Kidney (tissue), 14 donors: ENCODE data around the gene CABP7. TPM values are rescaled to one million over a fixed set of nuclear protein-coding genes. Genes with fewer than 3 reads are reported as not detected.

Experiments used
- DNase-seq, 5 donors: peaks; one replicate each; pipeline ENCODE4 v3.0.0-alpha.2; 2013 to 2020
- FAIRE-seq: peaks from 2 replicates; lab custom pipeline; 2012; peaks lifted over from hg19 to GRCh38; lab: Jason Lieb, UNC
- H3K27ac ChIP-seq, 2 donors: one replicate each; pipeline ENCODE4 v1.7.0; 2013; ENCODE audit warnings: low read depth in 2 of 2, low read length in 2 of 2, inconsistent platforms in 1 of 2
- H3K27me3 ChIP-seq: one replicate; pipeline ENCODE4 v1.7.1; 2013; ENCODE audit warnings: low read length, inconsistent platforms; ENCODE audit not compliant: control insufficient read depth, insufficient read depth
- H3K36me3 ChIP-seq, 3 donors: one replicate each; pipeline versions ENCODE4 v1.7.0 to v1.7.1; 2013; ENCODE audit warnings: low read length in 3 of 3, control low read depth in 1 of 3, inconsistent platforms in 1 of 3; ENCODE audit not compliant: insufficient read depth in 3 of 3, control insufficient read depth in 2 of 3
- H3K4me1 ChIP-seq, 3 donors: one replicate each; pipeline versions ENCODE4 v1.7.0 to v1.7.1; 2013; ENCODE audit warnings: low read length in 3 of 3, inconsistent platforms in 1 of 3, low read depth in 1 of 3; ENCODE audit not compliant: control insufficient read depth in 2 of 3, insufficient read depth in 2 of 3
- H3K4me3 ChIP-seq, 3 donors: one replicate each; pipeline versions ENCODE4 v1.7.0 to v1.8.1; 2013; ENCODE audit warnings: low read length in 3 of 3, control low read depth in 1 of 3, inconsistent platforms in 1 of 3
- H3K9ac ChIP-seq, 3 donors: one replicate each; pipeline versions ENCODE4 v1.7.0 to v1.7.1; 2013; ENCODE audit warnings: low read length in 3 of 3, control low read depth in 1 of 3, inconsistent platforms in 1 of 3
- H3K9me3 ChIP-seq, 3 donors: one replicate each; pipeline versions ENCODE4 v1.7.0 to v1.7.1; 2013; ENCODE audit warnings: low read length in 3 of 3, control low read depth in 1 of 3, inconsistent platforms in 1 of 3; ENCODE audit not compliant: control insufficient read depth in 2 of 3, insufficient read depth in 1 of 3
- intact Hi-C: fragments of 100-400 bp; cut with DNase I; formaldehyde crosslinking; loops from one replicate; pipeline ENCODE4 v1.11.1; 2022
- polyA plus RNA-seq: library from polyadenylated mRNA; stranded (reverse); fragments of 350-450 nt; fragmentation: Illumina TruSeq; extraction: RNeasy Lipid Tissue Mini Kit (QIAGEN cat#74804); gene quantifications from one replicate; pipeline ENCODE4 v1.2.3, GENCODE V29; 2014; ENCODE audit warnings: low read depth, low replicate concordance; ENCODE audit not compliant: insufficient read depth
- total RNA-seq: library from RNA; stranded (reverse); fragmentation: NEBNext Ultra II Directional; extraction: Animal tissue kit (Norgen Biotek cat#: 25700); gene quantifications from one replicate; pipeline ENCODE4 v1.2.1, GENCODE V29; 2021
- TF ChIP-seq, protein P1 (sequence below): IDR thresholded peaks from 3 replicates; pipeline ENCODE4 v1.5.1; 2012; ENCODE audit warnings: mild to moderate bottlenecking, moderate library complexity, borderline replicate concordance; ENCODE audit not compliant: insufficient read depth; ENCODE audit errors: extremely low read depth
- donor health status: control.
- donor health status: control.
- donor health status: control.
- donor health status: control.
- donor health status: control.
- donor health status: DM: yes; HTN: yes; CAD: no.
- donor health status: Normal renal cell carcinoma (clear cell type).

CABP7 gene
- total and polyA plus RNA-seq, 2 donors from 2014 or later, result 0.06 TPM; not detected in 1

DNA sequence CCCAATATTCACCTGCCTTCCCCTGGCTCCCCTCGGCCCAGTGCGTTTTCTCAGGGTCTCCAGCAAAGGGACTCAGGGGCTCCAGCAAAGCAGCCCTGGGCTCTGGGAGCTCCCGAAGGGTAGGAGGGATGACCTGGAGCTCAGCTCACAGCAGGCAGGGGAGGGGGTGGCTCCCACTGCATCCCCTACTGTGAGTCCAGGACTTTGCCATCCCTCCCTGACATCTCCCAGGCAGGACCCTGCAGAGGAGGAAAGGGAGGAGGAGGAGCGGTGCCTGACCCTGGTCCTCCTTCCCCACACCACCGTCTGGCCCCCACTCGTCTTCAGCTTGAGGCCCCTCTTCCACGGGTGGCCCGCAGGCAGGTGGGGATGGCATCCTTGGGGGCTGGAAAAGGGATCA, 5.0 kb downstream of the CABP7 start:
- FAIRE-seq (no peak), DNase-seq (no peak)
- Histone ChIP-seq H3K27ac (no peak overlapping the region), H3K4me1 (no peaks in the 10 kb centered on the region), H3K9me3 (no peaks in the 10 kb centered on the region), H3K27me3 (peaks cover 3% of the 10 kb centered on the region), H3K4me3 (no peak overlapping the region), H3K36me3 (no peaks in the 10 kb centered on the region), H3K9ac (no peak overlapping the region)
- TF ChIP-seq, protein P1, sequence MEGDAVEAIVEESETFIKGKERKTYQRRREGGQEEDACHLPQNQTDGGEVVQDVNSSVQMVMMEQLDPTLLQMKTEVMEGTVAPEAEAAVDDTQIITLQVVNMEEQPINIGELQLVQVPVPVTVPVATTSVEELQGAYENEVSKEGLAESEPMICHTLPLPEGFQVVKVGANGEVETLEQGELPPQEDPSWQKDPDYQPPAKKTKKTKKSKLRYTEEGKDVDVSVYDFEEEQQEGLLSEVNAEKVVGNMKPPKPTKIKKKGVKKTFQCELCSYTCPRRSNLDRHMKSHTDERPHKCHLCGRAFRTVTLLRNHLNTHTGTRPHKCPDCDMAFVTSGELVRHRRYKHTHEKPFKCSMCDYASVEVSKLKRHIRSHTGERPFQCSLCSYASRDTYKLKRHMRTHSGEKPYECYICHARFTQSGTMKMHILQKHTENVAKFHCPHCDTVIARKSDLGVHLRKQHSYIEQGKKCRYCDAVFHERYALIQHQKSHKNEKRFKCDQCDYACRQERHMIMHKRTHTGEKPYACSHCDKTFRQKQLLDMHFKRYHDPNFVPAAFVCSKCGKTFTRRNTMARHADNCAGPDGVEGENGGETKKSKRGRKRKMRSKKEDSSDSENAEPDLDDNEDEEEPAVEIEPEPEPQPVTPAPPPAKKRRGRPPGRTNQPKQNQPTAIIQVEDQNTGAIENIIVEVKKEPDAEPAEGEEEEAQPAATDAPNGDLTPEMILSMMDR, result no peak
- intact Hi-C loops, result no loop called here

DNA sequence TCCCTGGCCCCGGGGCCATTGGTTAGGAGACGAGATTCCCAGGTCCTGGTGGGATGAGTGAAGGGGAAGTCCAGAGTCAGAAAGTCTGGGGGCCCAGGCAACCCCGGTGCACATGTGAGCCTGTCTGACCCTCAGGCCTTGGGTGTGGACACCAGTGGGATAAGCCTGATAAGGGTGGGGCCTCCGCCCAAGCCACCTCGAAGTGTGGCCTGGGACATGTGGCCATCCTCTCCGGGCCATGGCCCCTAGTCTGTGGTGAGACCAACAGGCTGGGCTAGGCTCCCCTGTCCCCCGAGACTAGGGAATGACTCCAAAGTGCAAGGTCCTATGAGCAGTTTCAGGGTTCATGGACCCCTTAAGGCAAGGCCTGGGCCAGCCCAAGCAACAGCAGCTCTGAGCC, 6.3 kb downstream of the CABP7 start:
- no peaks in the 10 kb centered on the region for H3K4me1 ChIP-seq
- H3K36me3 ChIP-seq, result no peaks in the 10 kb centered on the region
- peaks cover 3% of the 10 kb centered on the region for H3K27me3 ChIP-seq
- H3K9me3 ChIP-seq, result no peaks in the 10 kb centered on the region
- TF ChIP-seq, protein P1, result no peak
- intact Hi-C loops, result no loop called here
- DNase-seq, result no peak
- FAIRE-seq, result no peak
- H3K4me3 ChIP-seq, result no peak overlapping the region
- H3K9ac ChIP-seq, result no peak overlapping the region
- no peak overlapping the region for H3K27ac ChIP-seq

DNA sequence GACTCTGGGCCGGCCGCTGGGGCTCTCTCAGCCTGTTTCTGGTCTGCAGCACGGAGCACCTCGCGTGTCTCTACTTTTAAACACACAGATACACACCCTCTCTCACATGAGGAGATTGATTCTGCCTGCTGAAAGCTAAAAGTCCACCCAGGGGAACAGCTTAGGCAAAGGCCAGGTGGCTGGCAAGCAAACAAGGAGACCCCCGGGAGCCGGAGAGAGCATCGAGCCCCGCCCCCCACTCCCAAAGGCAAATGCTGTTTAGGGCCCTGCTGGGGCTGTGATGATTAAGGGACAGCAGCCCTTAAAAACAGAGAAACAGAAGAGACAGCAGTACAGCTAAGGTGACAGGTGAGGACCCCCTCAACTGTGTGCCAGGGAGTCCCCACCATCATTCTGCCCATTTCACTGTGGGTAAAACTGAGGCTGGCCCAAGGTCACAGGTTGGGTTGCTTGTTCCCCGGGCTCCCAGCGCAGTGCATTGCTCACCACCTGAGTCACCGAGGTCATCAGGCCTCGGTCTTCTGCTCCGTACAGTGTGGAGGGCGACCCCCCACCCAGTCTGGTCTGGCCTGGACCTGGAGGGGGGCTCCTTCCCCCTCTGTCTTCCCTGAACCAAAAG, 6.8 kb downstream of the CABP7 start:
- H3K4me1 ChIP-seq, result no peaks in the 10 kb centered on the region
- intact Hi-C loops, result no loop called here
- TF ChIP-seq, protein P1, result no peak
- H3K9ac ChIP-seq, result no peak overlapping the region
- FAIRE-seq (no peak), DNase-seq (no peak)
- H3K36me3 ChIP-seq, result no peaks in the 10 kb centered on the region
- H3K9me3 ChIP-seq, result no peaks in the 10 kb centered on the region
- no peaks in the 10 kb centered on the region for H3K27me3 ChIP-seq
- H3K27ac ChIP-seq, result no peak overlapping the region
- H3K4me3 ChIP-seq, result no peak overlapping the region

DNA sequence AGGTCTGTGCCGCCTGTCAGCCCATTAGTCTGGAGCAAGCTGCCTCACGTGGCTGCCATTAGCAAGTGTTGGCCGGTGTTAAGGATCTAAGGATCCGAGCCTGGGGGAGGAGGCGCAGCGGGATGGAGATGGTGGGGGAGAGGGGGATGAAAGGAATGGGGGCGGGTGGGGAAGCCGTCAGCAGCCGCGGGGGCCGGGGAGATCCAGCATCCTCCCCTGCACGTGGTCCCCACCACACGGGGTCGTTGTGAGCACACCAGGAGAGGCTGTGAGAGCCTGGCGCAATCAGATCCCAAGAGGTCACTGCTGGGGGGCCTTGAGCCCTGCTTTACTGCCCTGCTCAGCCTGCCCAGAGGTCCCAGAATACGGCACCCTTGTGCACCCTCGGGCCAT, 7.3 kb downstream of the CABP7 start:
- Histone ChIP-seq H3K36me3 (no peaks in the 10 kb centered on the region), H3K27me3 (no peaks in the 10 kb centered on the region), H3K4me3 (no peak overlapping the region), H3K9ac (no peak overlapping the region), H3K4me1 (no peaks in the 10 kb centered on the region), H3K9me3 (no peaks in the 10 kb centered on the region), H3K27ac (no peak overlapping the region)
- intact Hi-C loops, result no loop called here
- TF ChIP-seq, protein P1, result no peak
- FAIRE-seq, result no peak
- DNase-seq, result peak; percentile 68 to 81 (median 78)
